ENCODE results near the gene HTR3E. TPM values are rescaled to one million over a fixed set of nuclear protein-coding genes. Genes with fewer than 3 reads are reported as not detected.

Gene HTR3E
- total and polyA plus RNA-seq, 3 donors from 2014 or later = 0.31 to 0.63 TPM; not detected in 1

GRCh38 chr3:184134746-184135148, 37.9 kb downstream of the HTR3E start:
- WGBS, 2 donors = 0% methylated on average over 14 to 21 of the region's 21 CpGs
- TF ChIP-seq CTCF (IDR thresholded peaks at IDR 0.05) (no peak), POLR2A (IDR thresholded peaks at IDR 0.05) (no peak)
- peak overlapping the region; percentile 71 to 89 for H3K4me3 ChIP-seq
- peak overlapping the region; percentile 46 to 86 for H3K27ac ChIP-seq
- no peaks in the 10 kb centered on the region for H3K36me3 ChIP-seq (ENCODE audit: low read depth, missing control alignments)
- H3K27me3 ChIP-seq = no peaks in the 10 kb centered on the region
- peaks cover 16% of the 10 kb centered on the region for H3K4me1 ChIP-seq
- no peaks in the 10 kb centered on the region for H3K9me3 ChIP-seq
- intact Hi-C loops (cut with DNase I; ENCODE audit: low total_unique reads) = no loop called here
- DNase-seq = no peak

DNA sequence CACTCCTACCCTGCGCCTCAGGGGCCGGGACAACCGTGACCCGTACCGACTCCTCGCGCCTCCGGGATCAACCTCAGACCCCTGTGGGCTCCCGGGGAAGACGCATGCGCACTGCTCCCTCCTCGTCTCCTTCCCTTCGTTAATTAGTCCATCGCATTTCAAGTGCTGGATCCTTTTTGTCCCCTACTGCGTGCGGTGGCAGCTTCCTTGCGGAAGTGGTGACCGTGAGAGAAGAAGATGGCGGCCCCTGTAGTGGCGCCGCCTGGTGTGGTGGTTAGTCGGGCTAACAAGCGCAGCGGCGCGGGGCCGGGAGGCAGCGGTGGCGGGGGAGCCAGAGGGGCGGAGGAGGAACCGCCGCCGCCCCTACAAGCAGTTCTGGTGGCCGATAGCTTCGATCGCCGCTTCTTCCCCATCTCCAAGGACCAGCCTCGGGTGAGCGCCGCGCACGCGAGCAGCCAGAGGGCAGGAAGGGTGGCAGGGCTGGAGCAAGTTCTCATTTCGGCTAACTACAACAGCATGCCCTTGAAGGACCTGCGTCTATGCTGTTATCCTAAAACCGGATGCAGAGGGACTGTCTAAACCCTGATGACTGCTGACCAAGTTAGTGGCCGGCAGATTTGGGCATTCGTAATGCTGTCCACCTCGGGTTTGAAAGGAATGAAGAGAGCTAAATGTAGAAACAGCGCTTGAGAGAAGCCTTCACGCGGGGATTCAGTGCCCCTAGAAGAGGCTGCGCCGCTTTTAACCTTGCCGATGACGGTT, 38.5 kb downstream of the HTR3E start, which contains the start of gene EIF2B5:
Gene EIF2B5 (plus strand): TSS at position 210 of the 762 bp plus-strand sequence. CDS start 28 bp downstream, at position 238.
- intact Hi-C loops (cut with DNase I; ENCODE audit: low total_unique reads) = no loop called here
- peak; percentile 97 for DNase-seq
- no peak for TF ChIP-seq POLR2A (IDR thresholded peaks at IDR 0.05)
- peak; percentile 24 to 33 (median 30) for TF ChIP-seq CTCF (IDR thresholded peaks at IDR 0.05)
- Histone ChIP-seq H3K27me3 (no peaks in the 10 kb centered on the region), H3K9me3 (no peaks in the 10 kb centered on the region), H3K4me3 (peak within 1 kb of the TSS; percentile 71 to 89), H3K4me1 (peaks cover 16% of the 10 kb centered on the region), H3K27ac (peak within 1 kb of the TSS; percentile 46 to 86), H3K36me3 (ENCODE audit: low read depth, missing control alignments) (no peaks in the 10 kb centered on the region)
- WGBS, 2 donors = 1% methylated on average over 26 to 54 of the region's 56 CpGs

- no peak for DNase-seq
- intact Hi-C loops (cut with DNase I; ENCODE audit: low total_unique reads) = no loop called here
- no peak for TF ChIP-seq POLR2A (IDR thresholded peaks at IDR 0.05)
- TF ChIP-seq CTCF (IDR thresholded peaks at IDR 0.05) = no peak
- peaks cover 16% of the 10 kb centered on the region for H3K4me1 ChIP-seq
- peak overlapping the region; percentile 46 to 86 for H3K27ac ChIP-seq
- 2 to 3% methylated on average over 9 of the region's 9 CpGs for WGBS, 2 donors
- no peaks in the 10 kb centered on the region for H3K9me3 ChIP-seq
- H3K4me3 ChIP-seq = peak overlapping the region; percentile 71 to 89
- H3K27me3 ChIP-seq = no peaks in the 10 kb centered on the region
- H3K36me3 ChIP-seq (ENCODE audit: low read depth, missing control alignments) = no peaks in the 10 kb centered on the region
These were observed 39.0 kb downstream of the HTR3E start for GRCh38 chr3:184135911-184136260.

DNA sequence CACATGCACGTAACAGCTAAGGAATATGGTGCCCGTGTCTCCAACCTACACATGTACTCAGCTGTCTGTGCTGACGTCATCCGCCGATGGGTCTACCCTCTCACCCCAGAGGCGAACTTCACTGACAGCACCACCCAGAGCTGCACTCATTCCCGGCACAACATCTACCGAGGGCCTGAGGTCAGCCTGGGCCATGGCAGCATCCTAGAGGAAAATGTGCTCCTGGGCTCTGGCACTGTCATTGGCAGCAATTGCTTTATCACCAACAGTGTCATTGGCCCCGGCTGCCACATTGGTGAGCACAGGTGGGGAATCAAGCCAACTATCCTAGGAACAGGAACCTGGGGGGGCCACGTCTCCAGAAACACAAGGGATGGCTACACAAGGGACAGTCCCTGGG, 43.6 kb downstream of the HTR3E start:
- intact Hi-C loops (cut with DNase I; ENCODE audit: low total_unique reads) = loop anchor here (10.0 kb wide), 1 partner anchor 94 kb away; no protein-coding TSS in a partner anchor
- Histone ChIP-seq H3K27ac (no peak overlapping the region), H3K9me3 (no peaks in the 10 kb centered on the region), H3K36me3 (ENCODE audit: low read depth, missing control alignments) (no peaks in the 10 kb centered on the region), H3K4me3 (no peak overlapping the region), H3K4me1 (peaks cover 12% of the 10 kb centered on the region), H3K27me3 (no peaks in the 10 kb centered on the region)
- no peak for DNase-seq
- no peak for TF ChIP-seq CTCF (IDR thresholded peaks at IDR 0.05)
- TF ChIP-seq POLR2A (IDR thresholded peaks at IDR 0.05) = no peak
- 89 to 95% methylated on average over 8 to 10 of the region's 10 CpGs for WGBS, 2 donors
